PC-9 (cell line): ENCODE results near the gene THY1. TPM values are rescaled to one million over a fixed set of nuclear protein-coding genes. Genes with fewer than 3 reads are reported as not detected.

Source experiments
- BruUV-seq: library from RNA; stranded (reverse); fragments of 400-500 nt; replicated peaks from 2 replicates; lab custom pipeline; 2021; lab: Mats Ljungman, UMichigan
- CTCF ChIA-PET: fragments of 300-600 bp; sonication (Branson Sonifier 250); formaldehyde crosslinking; loops from one replicate; lab custom pipeline; 2022; ENCODE audit warnings: antibody characterized with exemption; lab: Charles Lee
- POLR2A ChIA-PET: fragments of 300-600 bp; sonication (Branson Sonifier 250); formaldehyde crosslinking; loops from one replicate; lab custom pipeline; 2022; ENCODE audit warnings: antibody characterized with exemption; ENCODE audit not compliant: unreplicated experiment; lab: Charles Lee
- DNase-seq, 2 experiments: peaks; one replicate each; pipeline versions ENCODE4 v3.0.0 to v3.0.0-alpha.2; 2015 to 2022; ENCODE audit warnings: mixed read lengths in 1 of 2
- H2AFZ ChIP-seq: fragments of 200-600 bp; sonication (generic); 2 replicates; pipeline ENCODE4 v1.8.1; 2017; ENCODE audit warnings: antibody characterized with exemption
- H3F3A ChIP-seq: fragments of 200-600 bp; sonication (generic); 2 replicates; pipeline ENCODE4 v1.8.1; 2017; ENCODE audit warnings: antibody characterized with exemption, mild to moderate bottlenecking, low read depth; ENCODE audit not compliant: insufficient read depth
- H3K27ac ChIP-seq: fragments of 200-600 bp; sonication (generic); 2 replicates; pipeline ENCODE4 v1.6.1; 2016; ENCODE audit warnings: mixed run types
- H3K27me3 ChIP-seq: fragments of 200-600 bp; sonication (generic); 2 replicates; pipeline ENCODE4 v1.6.1; 2016; ENCODE audit warnings: low read depth, mixed run types; ENCODE audit not compliant: insufficient read depth
- H3K36me3 ChIP-seq: fragments of 200-600 bp; sonication (generic); 2 replicates; pipeline ENCODE4 v1.6.1; 2016; ENCODE audit warnings: low read depth, mixed run types
- H3K4me1 ChIP-seq: fragments of 200-600 bp; sonication (generic); replicated peaks from 2 replicates; pipeline ENCODE4 v1.6.1; 2016; ENCODE audit warnings: mixed run types; ENCODE audit not compliant: insufficient read depth
- H3K4me2 ChIP-seq: fragments of 200-600 bp; sonication (generic); 2 replicates; pipeline ENCODE4 v1.6.1; 2017; ENCODE audit warnings: mixed run types
- H3K4me3 ChIP-seq: fragments of 200-600 bp; sonication (generic); 2 replicates; pipeline ENCODE4 v1.6.1; 2016; ENCODE audit warnings: mixed run types
- H3K79me2 ChIP-seq: fragments of 200-600 bp; sonication (generic); 2 replicates; pipeline ENCODE4 v1.6.1; 2017; ENCODE audit warnings: low read depth, mixed run types
- H3K9me2 ChIP-seq: fragments of 200-600 bp; sonication (generic); 2 replicates; pipeline ENCODE4 v1.8.1; 2017; ENCODE audit warnings: mild to moderate bottlenecking; ENCODE audit not compliant: insufficient read depth
- H3K9me3 ChIP-seq: fragments of 200-600 bp; sonication (generic); 2 replicates; pipeline ENCODE4 v1.8.1; 2016; ENCODE audit warnings: low read depth; ENCODE audit not compliant: insufficient read depth
- H4K20me1 ChIP-seq: fragments of 200-600 bp; sonication (generic); 2 replicates; pipeline ENCODE4 v1.8.1; 2017; ENCODE audit not compliant: insufficient read depth
- CTCF ChIP-seq: fragments of 200-600 bp; sonication (generic); conservative IDR thresholded peaks from 2 replicates; pipeline ENCODE4 v1.6.1; 2017; ENCODE audit warnings: mixed run types, antibody characterized with exemption, mild to moderate bottlenecking, moderate library complexity
- EZH2 ChIP-seq: fragments of 200-600 bp; sonication (generic); IDR thresholded peaks from 2 replicates; pipeline ENCODE4 v1.8.0; 2017; ENCODE audit warnings: antibody characterized with exemption, low read depth
- intact Hi-C: fragments of 100-400 bp; cut with micrococcal nuclease; formaldehyde crosslinking; loops from one replicate; pipeline ENCODE4 v1.10.0; 2022; ENCODE audit not compliant: unreplicated experiment
- total RNA-seq: library from RNA; stranded (reverse); gene quantifications from 2 replicates; pipeline ENCODE4 v1.2.3, GENCODE V29; 2021

Gene THY1
- total RNA-seq, 1 experiment from 2014 or later, result not detected

- no peak overlapping the region for H2AFZ ChIP-seq
- CTCF ChIA-PET, result no interaction called here
Measured at GRCh38 chr11:119461229-119461963, 38.4 kb upstream of the THY1 start.

GRCh38 chr11:119460582-119460981, 37.6 kb upstream of the THY1 start:
- Histone ChIP-seq H3K9me2 (no peaks in the 10 kb centered on the region), H3K9me3 (no peaks in the 10 kb centered on the region), H3F3A (no peaks in the 10 kb centered on the region), H3K36me3 (no peaks in the 10 kb centered on the region), H3K27me3 (no peaks in the 10 kb centered on the region), H3K79me2 (no peaks in the 10 kb centered on the region), H3K4me3 (no peak overlapping the region), H2AFZ (no peak overlapping the region), H3K4me2 (no peak overlapping the region), H3K27ac (no peak overlapping the region), H3K4me1 (0 out of 2 replicates have a peak, but pooled peaks cover 8% of the 10 kb centered on the region), H4K20me1 (no peaks in the 10 kb centered on the region)
- ChIA-PET POLR2A (interaction anchor here (0.5 to 0.6 kb wide), 2 partner anchors 260 to 345 kb away, joined by 6 to 7 read pairs; no protein-coding TSS in a partner anchor), CTCF (no interaction called here)
- TF ChIP-seq CTCF (no peak), EZH2 (no peak)
- no peak for DNase-seq
- no TSS peak for BruUV-seq
- intact Hi-C loops, result no loop called here

More at GRCh38 chr11:119461229-119461963, 38.4 kb upstream of the THY1 start:
- Histone ChIP-seq H3K27me3 (no peaks in the 10 kb centered on the region), H3K4me3 (no peak overlapping the region), H3K79me2 (no peaks in the 10 kb centered on the region), H3F3A (no peaks in the 10 kb centered on the region), H4K20me1 (no peaks in the 10 kb centered on the region), H3K27ac (no peak overlapping the region), H3K4me2 (no peak overlapping the region), H3K9me2 (no peaks in the 10 kb centered on the region), H3K9me3 (peaks cover 5% of the 10 kb centered on the region; the same call in 1 of the 2 replicates), H3K36me3 (no peaks in the 10 kb centered on the region), H3K4me1 (0 out of 2 replicates have a peak, but pooled peaks cover 8% of the 10 kb centered on the region)
- intact Hi-C loops, result no loop called here
- no peak for TF ChIP-seq CTCF
- TF ChIP-seq EZH2, result no peak
- no peak for DNase-seq
- BruUV-seq, result no TSS peak
- POLR2A ChIA-PET, result interaction anchor here (0.5 kb wide), 1 partner anchor 261 kb away, joined by 7 read pairs; no protein-coding TSS in a partner anchor

- POLR2A ChIA-PET, result interaction anchor here (0.6 kb wide), 1 partner anchor 345 kb away, joined by 6 read pairs; no protein-coding TSS in a partner anchor
- no TSS peak for BruUV-seq
- CTCF ChIA-PET, result no interaction called here
- intact Hi-C loops, result no loop called here
- no peak overlapping the region for H3K4me3 ChIP-seq
- H3K27ac ChIP-seq, result no peak overlapping the region
- H4K20me1 ChIP-seq, result no peaks in the 10 kb centered on the region
- H3K36me3 ChIP-seq, result no peaks in the 10 kb centered on the region
- H3K27me3 ChIP-seq, result no peaks in the 10 kb centered on the region
- no peaks in the 10 kb centered on the region for H3K79me2 ChIP-seq
- no peaks in the 10 kb centered on the region for H3F3A ChIP-seq
- no peak overlapping the region for H2AFZ ChIP-seq
- DNase-seq, result no peak
- H3K9me3 ChIP-seq, result no peaks in the 10 kb centered on the region
- H3K4me1 ChIP-seq, result 0 out of 2 replicates have a peak, but pooled peaks cover 8% of the 10 kb centered on the region
- no peaks in the 10 kb centered on the region for H3K9me2 ChIP-seq
- no peak overlapping the region for H3K4me2 ChIP-seq
- TF ChIP-seq CTCF (no peak), EZH2 (no peak)
Measured at GRCh38 chr11:119460097-119460496, 37.1 kb upstream of the THY1 start.
